CD14-positive monocyte (primary cell): Measurements from ENCODE around the gene MED13L. TPM values are rescaled to one million over a fixed set of nuclear protein-coding genes. Genes with fewer than 3 reads are reported as not detected.

Experiments used
- DNase-seq, 3 donors: peaks; one replicate each; pipeline ENCODE4 v3.0.0-alpha.2; 2011 to 2022
- H2AFZ ChIP-seq: 2 replicates; pipeline ENCODE4 v1.6.0; 2012; ENCODE audit warnings: mild to moderate bottlenecking, low read depth, low read length, inconsistent platforms; ENCODE audit not compliant: insufficient read depth, poor library complexity, severe bottlenecking
- H3K27ac ChIP-seq, 2 donors: 1 replicate in 1 of 2; 2 replicates in 1 of 2; pipeline ENCODE4 v1.5.1; 2012 to 2013; ENCODE audit warnings: low read length in 2 of 2, control low read depth in 1 of 2, inconsistent platforms in 1 of 2, low read depth in 1 of 2, mild to moderate bottlenecking in 1 of 2
- H3K27me3 ChIP-seq, 2 donors: one replicate each; pipeline versions ENCODE4 v1.6.0 to v1.6.1; 2011 to 2013; ENCODE audit warnings: low read length in 2 of 2; ENCODE audit not compliant: control insufficient read depth in 2 of 2, insufficient read depth in 2 of 2
- H3K36me3 ChIP-seq, 2 donors: replicated peaks in 1 of 2; 1 replicate in 1 of 2; 2 replicates in 1 of 2; pipeline versions ENCODE4 v1.5.1 to v1.6.1; 2012 to 2013; ENCODE audit warnings: low read length in 2 of 2, control low read depth in 1 of 2, inconsistent platforms in 1 of 2, mild to moderate bottlenecking in 1 of 2; ENCODE audit not compliant: insufficient read depth in 2 of 2, control insufficient read depth in 1 of 2
- H3K4me1 ChIP-seq, 2 donors: 1 replicate in 1 of 2; 2 replicates in 1 of 2; pipeline versions ENCODE4 v1.5.1 to v1.6.1; 2012 to 2013; ENCODE audit warnings: low read length in 2 of 2, control low read depth in 1 of 2, inconsistent platforms in 1 of 2, mild to moderate bottlenecking in 1 of 2, moderate library complexity in 1 of 2; ENCODE audit not compliant: insufficient read depth in 2 of 2, control insufficient read depth in 1 of 2
- H3K4me2 ChIP-seq: replicated peaks from 2 replicates; pipeline ENCODE3; 2012; ENCODE audit warnings: low read length, moderate library complexity, mild to moderate bottlenecking; ENCODE audit not compliant: poor library complexity, severe bottlenecking; ENCODE audit errors: extremely low read depth
- H3K4me3 ChIP-seq, 3 experiments: fragments of 200-600 bp in 1 of 3; sonication (generic) in 1 of 3; replicated peaks in 1 of 3; 1 replicate in 2 of 3; 2 replicates in 1 of 3; pipeline ENCODE4 v1.5.1; 2011 to 2013; ENCODE audit warnings: low read length in 3 of 3, mild to moderate bottlenecking in 3 of 3, control low read depth in 2 of 3, low read depth in 2 of 3, inconsistent platforms in 1 of 3, moderate library complexity in 1 of 3
- H3K79me2 ChIP-seq: 2 replicates; pipeline ENCODE4 v1.6.0; 2012; ENCODE audit warnings: mild to moderate bottlenecking, control low read depth, inconsistent platforms, low read length, moderate library complexity; ENCODE audit not compliant: insufficient read depth
- H3K9ac ChIP-seq: 2 replicates; pipeline ENCODE4 v1.6.0; 2017; ENCODE audit warnings: low read length, mild to moderate bottlenecking; ENCODE audit not compliant: insufficient read depth, poor library complexity, severe bottlenecking
- H3K9me3 ChIP-seq, 2 donors: replicated peaks in 1 of 2; 1 replicate in 1 of 2; 2 replicates in 1 of 2; pipeline versions ENCODE4 v1.5.1 to v1.6.1; 2012 to 2013; ENCODE audit warnings: low read length in 2 of 2, control low read depth in 1 of 2; ENCODE audit not compliant: control insufficient read depth in 1 of 2, insufficient read depth in 1 of 2
- H4K20me1 ChIP-seq: 2 replicates; pipeline ENCODE4 v1.6.0; 2012; ENCODE audit warnings: mild to moderate bottlenecking, low read length, control low read depth, moderate library complexity; ENCODE audit not compliant: insufficient read depth
- H3K27ac Mint-ChIP-seq, 7 donors: one replicate each; pipeline ENCODE4 v1.8.0; 2020; ENCODE audit warnings: mild to moderate bottlenecking in 7 of 7, mixed read lengths in 7 of 7, moderate library complexity in 6 of 7, inconsistent platforms in 2 of 7
- H3K27me3 Mint-ChIP-seq, 3 donors: one replicate each; pipeline ENCODE4 v1.8.0; 2021 to 2022; ENCODE audit warnings: low read depth in 3 of 3, mild to moderate bottlenecking in 3 of 3, mixed read lengths in 3 of 3, moderate library complexity in 3 of 3, inconsistent platforms in 1 of 3
- H3K36me3 Mint-ChIP-seq, 2 donors: one replicate each; pipeline ENCODE4 v1.8.0; 2020; ENCODE audit warnings: mixed read lengths in 2 of 2, inconsistent platforms in 1 of 2, mild to moderate bottlenecking in 1 of 2
- H3K4me1 Mint-ChIP-seq: one replicate; pipeline ENCODE4 v1.8.0; 2020; ENCODE audit warnings: mild to moderate bottlenecking, mixed read lengths
- H3K4me3 Mint-ChIP-seq, 2 donors: one replicate each; pipeline ENCODE4 v1.8.0; 2020; ENCODE audit warnings: mild to moderate bottlenecking in 2 of 2, mixed read lengths in 2 of 2, moderate library complexity in 1 of 2
- H3K9me3 Mint-ChIP-seq, 7 donors: one replicate each; pipeline ENCODE4 v1.8.0; 2020 to 2022; ENCODE audit warnings: mixed read lengths in 7 of 7, mild to moderate bottlenecking in 6 of 7, moderate library complexity in 6 of 7, inconsistent platforms in 2 of 7
- CTCF ChIP-seq: fragments of 200-600 bp; IDR thresholded peaks from one replicate; pipeline ENCODE4 v1.8.0; 2022; ENCODE audit warnings: antibody characterized with exemption, mild to moderate bottlenecking
- WGBS: methylation state at CpG from one replicate; pipeline ENCODE4 v1.1.5; 2013; ENCODE audit warnings: missing lambda C conversion rate; ENCODE audit not compliant: insufficient coverage; 5-methylcytosine and 5-hydroxymethylcytosine counted together
- intact Hi-C, 2 donors: fragments of 100-400 bp; cut with micrococcal nuclease; formaldehyde crosslinking; loops; one replicate each; pipeline versions ENCODE4 v1.15.0 to v1.15.1; 2023
- polyA plus RNA-seq, 3 donors: library from polyadenylated mRNA; depleted of rRNA in 1 of 3; unstranded in 2 of 3; stranded (reverse) in 1 of 3; fragments of 300-500 nt in 2 of 3; fragments of >200 nt in 1 of 3; fragmentation: Illumina TruSeq in 2 of 3; gene quantifications; 1 replicate in 2 of 3; 2 replicates in 1 of 3; pipeline ENCODE4 v1.2.3, GENCODE V29; 2012 to 2021

The MED13L gene
- polyA plus RNA-seq, 3 donors, result 4.4 to 42.0 (median 7.5) TPM

DNA sequence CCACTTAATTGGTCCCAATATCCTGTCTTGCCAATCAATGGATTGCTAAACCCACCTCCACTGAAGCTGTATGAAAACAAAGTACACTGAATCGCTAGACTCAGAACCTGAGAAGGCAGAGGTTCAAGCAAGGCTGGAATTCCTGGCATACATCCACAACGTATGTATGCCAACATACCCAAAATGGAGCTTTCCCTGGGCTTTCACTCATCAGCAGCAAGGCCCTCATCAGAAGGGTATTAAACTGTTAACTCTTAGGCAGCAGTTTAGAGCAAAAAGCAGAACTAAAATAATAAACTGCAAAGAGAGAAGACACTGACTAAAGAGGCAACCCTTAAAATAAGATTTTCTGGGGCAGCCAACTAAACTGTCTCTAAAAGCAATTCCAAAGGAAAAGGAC is 13.6 kb downstream of the MED13L start:
- Histone ChIP-seq H3K36me3 (no peaks in the 10 kb centered on the region), H3K27ac (peak overlapping the region in 1 of 2 donors; percentile 50), H3K4me3 (peak overlapping the region in 1 of 3 experiments; percentile 9), H3K27me3 (no peaks in the 10 kb centered on the region), H2AFZ (no peak overlapping the region), H3K4me2 (no peak overlapping the region), H3K4me1 (peaks cover 49 to 50% of the 10 kb centered on the region in 2 donors), H3K79me2 (peaks cover 100% of the 10 kb centered on the region), H3K9ac (no peak overlapping the region), H3K9me3 (no peaks in the 10 kb centered on the region), H4K20me1 (peaks cover 100% of the 10 kb centered on the region)
- H3K27me3 Mint-ChIP-seq, result no peaks in the 10 kb centered on the region
- WGBS, result 67% methylated on average over 2 of the region's 2 CpGs
- peak overlapping the region in 4 of 7 donors; percentile 7 to 51 (median 16) for H3K27ac Mint-ChIP-seq
- peaks cover 0 to 3% of the 10 kb centered on the region in 2 donors for H3K36me3 Mint-ChIP-seq
- no peak for DNase-seq
- peaks cover 25% of the 10 kb centered on the region for H3K4me1 Mint-ChIP-seq
- no peaks in the 10 kb centered on the region for H3K9me3 Mint-ChIP-seq
- intact Hi-C loops, result no loop called here
- no peak overlapping the region for H3K4me3 Mint-ChIP-seq
- TF ChIP-seq CTCF, result no peak

GRCh38 chr12:116263431-116263830 is 14.1 kb downstream of the MED13L start:
- no CpG with 5 or more reads among the region's 1 CpG for WGBS
- no peaks in the 10 kb centered on the region for H3K36me3 ChIP-seq
- peaks cover 0 to 3% of the 10 kb centered on the region in 2 donors for H3K36me3 Mint-ChIP-seq
- intact Hi-C loops, result no loop called here
- no peaks in the 10 kb centered on the region for H3K9me3 ChIP-seq
- peaks cover 100% of the 10 kb centered on the region for H3K79me2 ChIP-seq
- no peak overlapping the region for H3K9ac ChIP-seq
- TF ChIP-seq CTCF, result no peak
- H3K4me2 ChIP-seq, result no peak overlapping the region
- H3K27ac ChIP-seq, result peak overlapping the region in 1 of 2 donors; percentile 50
- no peak overlapping the region for H3K4me3 Mint-ChIP-seq
- H3K27ac Mint-ChIP-seq, result peak overlapping the region in 3 of 7 donors; percentile 14 to 51 (median 19)
- H3K4me3 ChIP-seq, result no peak overlapping the region
- H3K27me3 Mint-ChIP-seq, result no peaks in the 10 kb centered on the region
- H3K27me3 ChIP-seq, result no peaks in the 10 kb centered on the region
- no peak for DNase-seq
- H4K20me1 ChIP-seq, result peaks cover 100% of the 10 kb centered on the region
- no peaks in the 10 kb centered on the region for H3K9me3 Mint-ChIP-seq
- H3K4me1 ChIP-seq, result peaks cover 49 to 50% of the 10 kb centered on the region in 2 donors
- H3K4me1 Mint-ChIP-seq, result peaks cover 22% of the 10 kb centered on the region
- H2AFZ ChIP-seq, result no peak overlapping the region
